Stimulated activated CD4-positive, alpha-beta T cell treated with anti-CD3 and anti-CD28 coated beads, Interleukin-15, amount 100 ng/mL, for 24 hours (primary cell): Measurements from ENCODE around the gene ASNSD1.
"Not testable (repeated sequence)": the region's sequence is repeated elsewhere in the genome, so short reads cannot be mapped to it uniquely, and the experiment has no call there.

Source experiments
- DNase-seq: peaks from one replicate; pipeline ENCODE4 v3.0.0-alpha.2; 2020

Gene ASNSD1

GRCh38 chr2:189696223-189696622, 35.0 kb downstream of the ASNSD1 start:
- DNase-seq = no peak

GRCh38 chr2:189698020-189698887, 37.0 kb downstream of the ASNSD1 start:
- DNase-seq = peak; percentile 42

- no peak for DNase-seq
Measured at GRCh38 chr2:189700681-189701080, 39.4 kb downstream of the ASNSD1 start.

- DNase-seq = no peak
Measured at GRCh38 chr2:189702071-189702470, 40.8 kb downstream of the ASNSD1 start.

- DNase-seq = no peak
Measured at GRCh38 chr2:189709501-189710221, 48.4 kb downstream of the ASNSD1 start.

- DNase-seq = not testable (repeated sequence)
Measured at GRCh38 chr2:189717593-189717992, 56.3 kb downstream of the ASNSD1 start.

- DNase-seq = no peak
Measured at GRCh38 chr2:189719571-189719970, 58.3 kb downstream of the ASNSD1 start.
